T47D (cell line): ENCODE data around the gene SZT2.
"Not testable (repeated sequence)": the region's sequence is repeated elsewhere in the genome, so short reads cannot be mapped to it uniquely, and the experiment has no call there.

Experiments used
- DNase-seq, 2 experiments: peaks; one replicate each; pipeline versions ENCODE4 v3.0.0 to v3.0.0-alpha.2; 2011 to 2012; ENCODE audit warnings: low read depth in 1 of 2, low spot score in 1 of 2
- JUND ChIP-seq: IDR thresholded peaks from 2 replicates; pipeline ENCODE4 v1.6.1; 2012; ENCODE audit warnings: low read depth
- in situ Hi-C: cut with HindIII; loops from 2 replicates; pipeline ENCODE4 v1.10.0; 2016; ENCODE audit warnings: low sequenced_read_pairs, low pct_unique_long_range_greater_than_20kb

The SZT2 gene

DNA sequence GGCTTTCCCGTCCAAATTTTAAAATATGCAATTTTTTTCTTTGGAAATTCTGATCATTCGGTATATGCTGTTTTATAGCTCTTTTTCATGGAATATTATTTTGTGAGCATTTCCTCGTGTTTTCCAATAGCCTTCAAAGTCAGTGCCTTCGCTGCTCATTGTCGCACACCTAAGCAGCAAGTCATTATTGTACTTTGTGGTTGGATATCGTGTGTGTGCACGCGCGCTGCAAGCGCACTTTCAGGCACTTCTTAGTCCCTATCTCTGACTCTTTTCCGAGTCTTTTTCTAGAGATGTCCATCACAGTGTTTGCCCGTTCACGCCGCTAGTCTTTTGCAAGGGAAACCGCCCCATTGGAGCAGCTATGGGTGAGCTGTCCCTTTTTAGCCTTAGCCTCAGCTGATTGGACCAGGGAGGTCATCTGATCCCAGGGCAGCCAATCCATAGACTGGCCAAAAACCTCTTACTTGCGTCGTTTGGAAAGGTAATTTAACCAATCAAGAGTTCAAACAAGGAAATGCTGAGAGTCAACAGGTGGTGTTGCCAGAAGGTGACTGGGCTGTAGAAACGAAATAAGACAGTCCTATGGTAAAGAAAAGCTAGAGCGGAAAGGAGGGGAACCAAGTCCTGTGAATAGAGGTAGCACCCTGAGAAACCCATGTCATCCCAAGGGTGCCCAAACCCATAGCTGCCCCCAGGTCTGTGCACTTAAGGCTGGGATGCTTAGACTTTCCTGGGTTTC, 64.7 kb downstream of the SZT2 start:
- in situ Hi-C loops = no loop called here
- TF ChIP-seq JUND = no peak
- DNase-seq = peak; percentile 75 to 93

DNA sequence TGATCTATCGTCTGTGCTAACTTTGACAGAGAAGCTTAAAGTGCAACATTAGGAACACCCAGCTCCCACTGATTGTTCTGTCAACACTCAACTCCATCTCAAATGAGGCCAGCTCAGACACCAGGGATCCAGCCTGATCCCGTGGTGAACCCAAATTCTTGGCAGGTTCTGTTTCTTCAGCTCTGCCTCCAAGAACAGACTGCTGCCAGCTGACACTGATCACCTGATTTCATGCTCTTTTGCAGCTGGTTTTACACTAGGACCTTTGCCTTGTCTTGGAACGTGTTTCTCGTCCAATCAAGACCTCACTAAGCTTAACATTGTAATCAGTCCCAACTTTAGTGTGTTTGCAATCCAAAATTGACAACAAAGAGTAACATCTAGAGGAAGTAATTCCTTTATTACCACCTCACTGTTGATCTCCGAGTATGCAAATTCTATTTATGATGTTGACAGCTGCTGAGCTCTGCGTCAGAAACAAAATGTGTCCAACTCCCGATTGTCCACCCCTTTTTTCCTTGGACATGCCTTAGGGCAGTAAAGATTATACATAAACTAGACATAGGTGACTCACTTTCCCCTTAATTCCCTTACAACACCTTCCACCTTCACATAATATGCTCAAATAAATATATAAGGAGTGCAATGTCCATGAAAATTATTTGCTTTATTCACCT, 65.7 kb downstream of the SZT2 start:
- TF ChIP-seq JUND = no peak
- in situ Hi-C loops = no loop called here
- DNase-seq = no peak

DNA sequence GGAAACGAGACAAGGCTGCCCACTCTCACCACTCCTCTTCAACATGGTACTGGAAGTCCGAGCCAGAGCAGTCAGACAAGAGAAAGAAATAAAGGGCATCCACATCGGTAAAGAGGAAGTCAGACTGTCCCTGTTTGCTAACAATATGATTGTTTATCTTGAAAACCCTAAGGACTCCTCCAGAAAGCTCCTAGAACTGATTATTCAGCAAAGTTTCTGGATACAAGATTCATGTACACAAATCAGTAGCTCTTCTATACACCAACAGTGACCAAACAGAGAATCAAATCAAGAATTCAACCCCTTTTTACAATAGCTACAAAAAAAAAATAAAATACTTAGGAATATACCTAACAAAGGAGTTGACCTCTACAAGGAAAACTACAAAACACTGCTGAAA, 68.7 kb downstream of the SZT2 start:
- in situ Hi-C loops, DNase-seq: not testable (repeated sequence)

GRCh38 chr1:43460988-43461693, 71.4 kb downstream of the SZT2 start:
- in situ Hi-C loops = no loop called here
- no peak for TF ChIP-seq JUND
- DNase-seq = no peak

GRCh38 chr1:43463479-43463878, 73.8 kb downstream of the SZT2 start:
- no peak for TF ChIP-seq JUND
- in situ Hi-C loops = no loop called here
- DNase-seq = no peak

DNA sequence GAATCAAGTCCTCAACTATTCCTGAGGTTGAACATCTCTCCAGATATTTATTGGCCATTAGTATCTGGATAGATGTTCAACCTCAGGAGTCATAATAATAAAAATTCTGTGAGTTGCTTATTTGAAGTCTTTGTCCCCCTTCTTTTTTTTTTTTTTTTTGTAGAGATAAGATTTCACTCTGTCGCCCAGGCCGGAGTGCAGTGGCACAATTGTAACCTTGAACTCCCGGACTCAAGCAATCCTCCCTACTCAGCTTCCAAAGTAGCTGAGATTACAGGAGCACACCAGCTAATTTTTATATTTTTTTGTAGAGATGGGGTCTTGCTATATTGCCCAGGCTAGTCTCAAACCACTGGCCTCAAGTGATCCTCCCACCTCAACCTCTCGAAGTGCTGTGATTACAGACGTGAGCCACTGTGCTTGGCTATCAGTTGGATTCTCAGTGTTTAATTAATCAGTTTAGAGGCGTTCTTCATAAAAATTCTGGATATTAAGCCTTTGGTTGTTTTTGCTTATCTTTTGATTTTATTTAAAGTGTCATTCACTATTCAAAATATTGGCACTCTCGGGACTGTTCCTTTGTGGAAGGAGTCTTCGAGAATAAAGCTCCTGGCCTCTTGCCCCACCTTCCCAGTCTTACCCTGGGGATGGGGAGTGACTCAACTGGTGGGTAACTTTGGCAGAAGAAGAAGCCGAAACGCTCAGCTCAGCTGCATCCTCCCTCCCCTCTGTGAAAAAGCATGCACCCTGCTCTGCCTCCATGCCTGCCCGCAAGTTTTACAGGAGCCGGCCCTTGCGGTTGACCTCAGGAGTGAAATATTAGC, 75.2 kb downstream of the SZT2 start:
- no peak for DNase-seq
- TF ChIP-seq JUND = no peak
- in situ Hi-C loops = no loop called here

GRCh38 chr1:43465505-43466067, 75.9 kb downstream of the SZT2 start:
- in situ Hi-C loops = no loop called here

DNA sequence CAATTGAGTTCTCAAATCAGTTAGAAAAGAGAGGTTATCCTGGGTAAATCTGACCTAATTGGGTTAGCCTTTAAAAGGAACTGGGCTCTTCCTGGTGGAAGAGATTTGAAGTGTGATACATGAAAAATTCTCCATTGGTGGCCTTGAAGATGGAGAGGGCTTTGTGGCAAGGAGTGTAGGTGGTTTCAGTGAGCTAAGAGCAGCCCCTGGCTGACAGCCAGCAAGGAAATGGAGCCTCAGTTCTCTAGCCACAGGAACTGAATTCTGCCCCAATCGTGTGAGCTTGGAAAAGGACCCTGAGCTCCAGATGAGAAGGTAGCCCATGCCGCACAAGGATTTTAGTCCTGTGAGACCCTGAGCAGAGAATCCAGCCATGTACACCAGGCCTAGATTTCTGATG, 76.7 kb downstream of the SZT2 start:
- TF ChIP-seq JUND = no peak
- in situ Hi-C loops = no loop called here
- no peak for DNase-seq

More at GRCh38 chr1:43465505-43466067, 75.9 kb downstream of the SZT2 start:
- DNase-seq = no peak
- no peak for TF ChIP-seq JUND

DNA sequence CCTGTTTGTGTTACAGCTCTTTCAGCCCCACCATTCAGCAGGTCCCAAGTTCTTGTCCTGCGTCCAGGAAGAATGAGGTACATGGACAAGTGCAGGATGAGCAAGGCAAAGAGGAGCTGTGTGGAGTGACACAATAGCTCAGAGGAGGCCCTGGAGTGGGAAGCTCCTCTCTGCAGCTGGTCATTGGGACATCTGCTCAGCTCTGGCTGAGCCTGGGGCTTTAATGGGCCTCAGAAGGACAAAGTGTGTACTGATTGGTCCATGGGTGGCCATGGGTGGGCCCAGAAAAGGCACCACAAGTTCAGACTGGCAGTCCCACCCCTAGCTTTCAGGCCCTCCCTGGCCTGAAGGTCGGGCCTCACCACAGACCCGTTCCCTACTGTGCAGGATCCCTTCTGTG, 78.7 kb downstream of the SZT2 start:
- no peak for TF ChIP-seq JUND
- in situ Hi-C loops = no loop called here
- DNase-seq = no peak

DNA sequence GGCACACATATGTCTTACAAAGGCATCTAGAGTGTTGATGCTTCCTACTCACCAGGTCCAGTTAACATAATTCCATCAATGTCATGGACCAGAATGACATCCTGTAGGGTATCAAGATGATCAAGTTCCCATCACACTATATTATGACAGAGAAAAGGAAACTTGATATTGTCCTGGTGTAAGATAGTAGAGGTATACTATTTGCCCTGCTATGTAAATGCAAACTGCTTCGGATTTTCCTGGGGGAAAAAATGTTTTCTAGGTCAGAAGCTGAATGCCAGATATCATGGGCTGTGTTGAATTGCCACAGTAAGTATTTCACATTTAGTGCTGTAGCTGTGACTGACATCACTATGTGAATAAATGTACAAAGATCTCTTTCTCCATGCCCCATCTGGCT, 80.2 kb downstream of the SZT2 start:
- DNase-seq = no peak
- in situ Hi-C loops = no loop called here
- no peak for TF ChIP-seq JUND

- DNase-seq = no peak
- in situ Hi-C loops = no loop called here
- no peak for TF ChIP-seq JUND
Observed at GRCh38 chr1:43472087-43472462, 82.4 kb downstream of the SZT2 start.

- DNase-seq, in situ Hi-C loops: not testable (repeated sequence)
Observed at GRCh38 chr1:43472463-43473151, 82.9 kb downstream of the SZT2 start.
